ENCODE results near the gene PLEKHM3.

DNA sequence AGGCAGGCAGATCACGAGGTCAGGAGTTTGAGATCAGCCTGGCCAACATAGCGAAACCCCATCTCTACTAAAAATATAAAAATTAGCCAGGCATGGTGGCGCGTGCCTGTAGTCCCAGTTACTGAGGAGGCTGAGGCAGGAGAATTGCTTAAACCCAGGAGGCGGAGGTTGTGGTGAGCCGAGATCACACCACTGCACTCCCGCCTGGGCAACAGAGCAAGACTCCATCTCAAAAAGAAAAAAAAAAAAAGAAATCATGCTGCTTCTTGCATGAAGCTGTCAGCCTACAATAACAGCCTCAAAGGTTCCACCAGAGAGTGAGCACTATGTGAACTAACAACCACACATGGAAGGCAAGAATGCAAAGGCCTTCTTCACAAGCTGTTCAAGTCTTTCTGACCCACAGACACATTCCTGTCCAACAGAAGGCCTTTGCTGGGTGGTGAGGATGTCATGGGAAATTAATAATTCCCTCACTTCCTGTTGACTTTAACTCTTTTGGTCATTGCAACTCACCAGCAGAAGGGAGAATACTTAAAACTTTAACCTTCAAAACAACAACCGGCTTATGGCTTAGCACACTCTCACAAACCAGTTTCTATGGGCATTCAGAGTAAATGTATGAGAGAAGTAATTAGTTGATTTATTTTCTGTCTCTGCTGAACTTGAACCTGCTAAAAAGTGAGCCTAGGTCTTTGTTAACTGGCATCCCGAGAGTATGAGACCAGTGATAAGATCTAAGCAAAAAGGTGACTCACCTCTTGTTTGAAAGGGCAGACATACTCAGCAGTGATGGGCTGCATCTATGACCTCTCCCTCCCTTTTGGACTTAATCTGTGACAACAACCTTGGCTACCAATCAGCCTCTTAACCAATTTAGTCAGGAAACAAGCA is 11.8 kb downstream of the PLEKHM3 start:
- TF ChIP-seq, protein P1, sequence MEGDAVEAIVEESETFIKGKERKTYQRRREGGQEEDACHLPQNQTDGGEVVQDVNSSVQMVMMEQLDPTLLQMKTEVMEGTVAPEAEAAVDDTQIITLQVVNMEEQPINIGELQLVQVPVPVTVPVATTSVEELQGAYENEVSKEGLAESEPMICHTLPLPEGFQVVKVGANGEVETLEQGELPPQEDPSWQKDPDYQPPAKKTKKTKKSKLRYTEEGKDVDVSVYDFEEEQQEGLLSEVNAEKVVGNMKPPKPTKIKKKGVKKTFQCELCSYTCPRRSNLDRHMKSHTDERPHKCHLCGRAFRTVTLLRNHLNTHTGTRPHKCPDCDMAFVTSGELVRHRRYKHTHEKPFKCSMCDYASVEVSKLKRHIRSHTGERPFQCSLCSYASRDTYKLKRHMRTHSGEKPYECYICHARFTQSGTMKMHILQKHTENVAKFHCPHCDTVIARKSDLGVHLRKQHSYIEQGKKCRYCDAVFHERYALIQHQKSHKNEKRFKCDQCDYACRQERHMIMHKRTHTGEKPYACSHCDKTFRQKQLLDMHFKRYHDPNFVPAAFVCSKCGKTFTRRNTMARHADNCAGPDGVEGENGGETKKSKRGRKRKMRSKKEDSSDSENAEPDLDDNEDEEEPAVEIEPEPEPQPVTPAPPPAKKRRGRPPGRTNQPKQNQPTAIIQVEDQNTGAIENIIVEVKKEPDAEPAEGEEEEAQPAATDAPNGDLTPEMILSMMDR (IDR thresholded peaks at IDR 0.05): no peak
- no peak for TF ChIP-seq POLR2A (IDR thresholded peaks at IDR 0.05)
